RWPE1 (cell line): ENCODE data around the gene HECW1.
"Not testable (repeated sequence)": the region's sequence is repeated elsewhere in the genome, so short reads cannot be mapped to it uniquely, and the experiment has no call there.

Experiments
- CTCF ChIA-PET: fragments of 350-600 bp; sonication (Branson Sonifier 250); formaldehyde crosslinking; extraction: SDS; loops from one replicate; lab custom pipeline; 2021; lab: Yijun Ruan, JAX
- POLR2A ChIA-PET: fragments of 400-600 bp; formaldehyde crosslinking; extraction: SDS; loops from one replicate; lab custom pipeline; 2020; ENCODE audit warnings: antibody characterized with exemption; ENCODE audit not compliant: low non-redundant PET; lab: Yijun Ruan, JAX
- DNase-seq: peaks from one replicate; pipeline ENCODE4 v3.0.0; 2012; ENCODE audit warnings: low spot score
- H3K27ac ChIP-seq: fragments of 450-650 bp; 2 replicates; pipeline ENCODE4 v1.5.1; 2017
- CTCF ChIP-seq: fragments of 450-650 bp; conservative IDR thresholded peaks from 2 replicates; pipeline ENCODE4 v1.5.1; 2017; ENCODE audit warnings: low read depth, mild to moderate bottlenecking

HECW1 gene

GRCh38 chr7:43123457-43123856 is 11.0 kb downstream of the HECW1 start:
- no peak overlapping the region for H3K27ac ChIP-seq
- no peak for TF ChIP-seq CTCF
- CTCF ChIA-PET = interaction anchor here (1.0 kb wide), 1 partner anchor 88 kb away, joined by 4 read pairs; no protein-coding TSS in a partner anchor
- POLR2A ChIA-PET = no interaction called here
- DNase-seq = no peak

- no peak for DNase-seq
- ChIA-PET CTCF (interaction anchor here (0.5 kb wide), 1 partner anchor 9 kb away, joined by 5 read pairs; no protein-coding TSS in a partner anchor), POLR2A (no interaction called here)
- TF ChIP-seq CTCF = no peak
- H3K27ac ChIP-seq = no peak overlapping the region
Observed at GRCh38 chr7:43124388-43124787, 11.9 kb downstream of the HECW1 start.

- POLR2A ChIA-PET = no interaction called here
- no peak for TF ChIP-seq CTCF
- DNase-seq = no peak
- CTCF ChIA-PET = no interaction called here
- H3K27ac ChIP-seq = no peak overlapping the region
Observed at GRCh38 chr7:43130347-43130746, 17.9 kb downstream of the HECW1 start.

GRCh38 chr7:43135129-43135528 is 22.7 kb downstream of the HECW1 start:
- ChIA-PET CTCF (interaction anchor here (0.6 to 0.7 kb wide), 2 partner anchors 55 to 992 kb away, joined by 3 read pairs; no protein-coding TSS in a partner anchor), POLR2A (no interaction called here)
- peak; percentile 81 for DNase-seq
- TF ChIP-seq CTCF = no peak
- no peak overlapping the region for H3K27ac ChIP-seq

- no peak for DNase-seq
- ChIA-PET CTCF (interaction anchor here (0.6 to 0.7 kb wide), 2 partner anchors 30 to 54 kb away, joined by 3 read pairs; no protein-coding TSS in a partner anchor), POLR2A (no interaction called here)
- H3K27ac ChIP-seq = no peak overlapping the region
- TF ChIP-seq CTCF = no peak
Observed at GRCh38 chr7:43136064-43136463, 23.6 kb downstream of the HECW1 start.

GRCh38 chr7:43137121-43137744 is 24.8 kb downstream of the HECW1 start:
- CTCF ChIA-PET = interaction anchor here (0.6 to 1.2 kb wide), 3 partner anchors 11 to 640 kb away, joined by 3 to 4 read pairs (median 3); no protein-coding TSS in a partner anchor
- H3K27ac ChIP-seq, DNase-seq, POLR2A ChIA-PET: not testable (repeated sequence)

- TF ChIP-seq CTCF = no peak
- no peak for DNase-seq
- ChIA-PET CTCF (interaction anchor here (0.6 to 1.2 kb wide), 2 partner anchors 10 to 58 kb away, joined by 3 to 4 read pairs; no protein-coding TSS in a partner anchor), POLR2A (no interaction called here)
- H3K27ac ChIP-seq = no peak overlapping the region
Observed at GRCh38 chr7:43137811-43138210, 25.4 kb downstream of the HECW1 start.
